WTC11 (cell line): ENCODE results near the gene PDZRN3. TPM values are rescaled to one million over a fixed set of nuclear protein-coding genes. Genes with fewer than 3 reads are reported as not detected.
A peak's percentile ranks its signal among the peaks of the same experiment; 100 is the strongest.

Experiments used
- ATAC-seq: fragments of 200-7000 bp; cut with Tn5 transposase; 2 replicates; pipeline ENCODE4 v1.10.0; 2021; ENCODE audit warnings: mild to moderate bottlenecking, moderate library complexity
- CTCF ChIA-PET: fragments of 300-600 bp; sonication (Branson Sonifier 250); formaldehyde crosslinking; loops from one replicate; lab custom pipeline; 2021; ENCODE audit warnings: antibody characterized with exemption; lab: Charles Lee
- POLR2A ChIA-PET: fragments of 350-600 bp; sonication (Branson Sonifier 250); formaldehyde crosslinking; loops from one replicate; lab custom pipeline; 2021; ENCODE audit warnings: antibody characterized with exemption; lab: Charles Lee
- DNase-seq: peaks from one replicate; pipeline ENCODE4 v3.0.0; 2021; ENCODE audit warnings: low spot score
- H3K27ac Mint-ChIP-seq: 2 replicates; pipeline ENCODE4 v1.8.0; 2021; ENCODE audit warnings: mixed read lengths
- H3K27me3 Mint-ChIP-seq: 2 replicates; pipeline ENCODE4 v1.8.0; 2021; ENCODE audit warnings: low read depth, mild to moderate bottlenecking, moderate library complexity, mixed read lengths
- H3K36me3 Mint-ChIP-seq: 2 replicates; pipeline ENCODE4 v1.8.0; 2021; ENCODE audit warnings: mixed read lengths
- H3K4me1 Mint-ChIP-seq: 2 replicates; pipeline ENCODE4 v1.8.0; 2022; ENCODE audit warnings: mixed read lengths
- H3K4me3 Mint-ChIP-seq: 2 replicates; pipeline ENCODE4 v1.8.0; 2021; ENCODE audit warnings: mild to moderate bottlenecking, moderate library complexity, mixed read lengths
- H3K9me3 Mint-ChIP-seq: 2 replicates; pipeline ENCODE4 v1.8.0; 2021; ENCODE audit warnings: mixed read lengths
- ESRRA ChIP-seq: sonication (generic); formaldehyde crosslinking; IDR thresholded peaks from 2 replicates; pipeline ENCODE4 v1.8.1; 2022; ENCODE audit warnings: mild to moderate bottlenecking, missing genetic modification reagents, borderline replicate concordance
- FOXK1 ChIP-seq: sonication (generic); formaldehyde crosslinking; IDR thresholded peaks from 2 replicates; pipeline ENCODE4 v1.8.0; 2022; ENCODE audit warnings: mild to moderate bottlenecking, moderate library complexity, missing genetic modification reagents
- GTF2I ChIP-seq: fragments of 250-450 bp; sonication (Bioruptor Pico); conservative IDR thresholded peaks from 2 replicates; pipeline ENCODE4 v1.4.0; 2021; ENCODE audit warnings: mild to moderate bottlenecking
- NFATC4 ChIP-seq: fragments of 250-450 bp; sonication (Bioruptor Pico); IDR thresholded peaks from 2 replicates; pipeline ENCODE4 v1.9.0; 2021; ENCODE audit warnings: mild to moderate bottlenecking
- NFYB ChIP-seq: sonication (generic); formaldehyde crosslinking; conservative IDR thresholded peaks from 2 replicates; pipeline ENCODE4 v1.8.0; 2022; ENCODE audit warnings: low read depth, missing genetic modification reagents
- TCF7 ChIP-seq: sonication (generic); formaldehyde crosslinking; IDR thresholded peaks from 2 replicates; pipeline ENCODE4 v1.8.0; 2022; ENCODE audit warnings: mild to moderate bottlenecking, low read depth, missing genetic modification reagents, moderate library complexity
- TP53 ChIP-seq: sonication (generic); formaldehyde crosslinking; IDR thresholded peaks from 2 replicates; pipeline ENCODE4 v1.8.1; 2023; ENCODE audit warnings: mild to moderate bottlenecking, missing genetic modification reagents
- ZNF219 ChIP-seq: sonication (generic); formaldehyde crosslinking; IDR thresholded peaks from 2 replicates; pipeline ENCODE4 v1.8.0; 2023; ENCODE audit warnings: missing genetic modification reagents, mild to moderate bottlenecking, borderline replicate concordance
- ZNF317 ChIP-seq: sonication (generic); formaldehyde crosslinking; IDR thresholded peaks from 2 replicates; pipeline ENCODE4 v1.8.1; 2023; ENCODE audit warnings: low read depth, mild to moderate bottlenecking, moderate library complexity, missing genetic modification reagents, borderline replicate concordance
- total RNA-seq: library from RNA; stranded (reverse); gene quantifications from 3 replicates; pipeline ENCODE4 v1.2.3, GENCODE V29; 2021
- TF ChIP-seq, protein P1 (sequence below): sonication (generic); formaldehyde crosslinking; IDR thresholded peaks from 2 replicates; pipeline ENCODE4 v1.8.1; 2023; ENCODE audit warnings: mild to moderate bottlenecking, missing genetic modification reagents, borderline replicate concordance
- TF ChIP-seq, protein P2 (sequence below): sonication (generic); formaldehyde crosslinking; IDR thresholded peaks from 2 replicates; pipeline ENCODE4 v1.8.0; 2022; ENCODE audit warnings: missing genetic modification reagents
- TF ChIP-seq, protein P3 (sequence below): sonication (generic); formaldehyde crosslinking; IDR thresholded peaks from 2 replicates; pipeline ENCODE4 v1.8.0; 2023; ENCODE audit warnings: mild to moderate bottlenecking, missing genetic modification reagents
- TF ChIP-seq, protein P4 (sequence below): sonication (generic); formaldehyde crosslinking; IDR thresholded peaks from 2 replicates; pipeline ENCODE4 v1.8.0; 2022; ENCODE audit warnings: mild to moderate bottlenecking, missing genetic modification reagents
- TF ChIP-seq, protein P5 (sequence below): fragments of 200-600 bp; IDR thresholded peaks from 2 replicates; pipeline ENCODE4 v1.8.0; 2022; ENCODE audit warnings: antibody characterized with exemption
- TF ChIP-seq, protein P6 (sequence below): sonication (generic); formaldehyde crosslinking; conservative IDR thresholded peaks from 2 replicates; pipeline ENCODE4 v1.8.1; 2022; ENCODE audit warnings: mild to moderate bottlenecking, missing genetic modification reagents
- TF ChIP-seq, protein P7 (sequence below): sonication (generic); formaldehyde crosslinking; IDR thresholded peaks from 2 replicates; pipeline ENCODE4 v1.8.1; 2023; ENCODE audit warnings: mild to moderate bottlenecking, missing genetic modification reagents

PDZRN3 gene
- total RNA-seq, 1 experiment from 2014 or later, result 9.5 TPM

DNA sequence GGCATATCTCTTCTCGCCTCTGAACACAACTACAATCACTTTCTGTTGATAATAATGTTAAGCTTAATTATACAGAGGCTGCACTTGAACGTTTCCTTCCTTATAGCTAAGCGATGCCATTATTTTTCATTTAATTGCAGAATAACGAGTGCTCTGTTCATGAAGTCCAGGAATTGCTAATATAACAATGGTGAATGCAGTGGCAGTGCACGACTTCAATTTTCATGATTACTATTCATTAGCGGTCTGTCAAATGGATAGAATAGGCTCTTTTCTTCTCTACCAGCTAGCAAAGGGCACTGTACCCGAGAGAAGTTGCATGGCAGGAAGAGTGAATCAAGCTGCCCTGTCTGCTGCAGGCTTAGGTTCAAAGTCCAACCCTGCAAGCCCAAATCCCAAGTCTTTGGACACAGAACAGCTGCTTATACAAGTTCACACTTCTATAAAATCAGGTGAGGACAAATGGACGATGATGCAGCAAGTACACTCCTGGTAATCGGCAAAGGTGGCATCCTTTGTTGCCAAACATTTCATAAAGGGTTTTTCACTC is 75.6 kb downstream of the PDZRN3 start:
- H3K27ac Mint-ChIP-seq, result no peak overlapping the region
- TF ChIP-seq TP53 (CRISPR knock-in tag) (no peak), ZNF317 (no peak), ZNF219 (CRISPR knock-in tag) (no peak), GTF2I (CRISPR knock-in tag) (no peak), NFATC4 (CRISPR knock-in tag) (no peak), TCF7 (CRISPR knock-in tag) (no peak)
- TF ChIP-seq, protein P1, sequence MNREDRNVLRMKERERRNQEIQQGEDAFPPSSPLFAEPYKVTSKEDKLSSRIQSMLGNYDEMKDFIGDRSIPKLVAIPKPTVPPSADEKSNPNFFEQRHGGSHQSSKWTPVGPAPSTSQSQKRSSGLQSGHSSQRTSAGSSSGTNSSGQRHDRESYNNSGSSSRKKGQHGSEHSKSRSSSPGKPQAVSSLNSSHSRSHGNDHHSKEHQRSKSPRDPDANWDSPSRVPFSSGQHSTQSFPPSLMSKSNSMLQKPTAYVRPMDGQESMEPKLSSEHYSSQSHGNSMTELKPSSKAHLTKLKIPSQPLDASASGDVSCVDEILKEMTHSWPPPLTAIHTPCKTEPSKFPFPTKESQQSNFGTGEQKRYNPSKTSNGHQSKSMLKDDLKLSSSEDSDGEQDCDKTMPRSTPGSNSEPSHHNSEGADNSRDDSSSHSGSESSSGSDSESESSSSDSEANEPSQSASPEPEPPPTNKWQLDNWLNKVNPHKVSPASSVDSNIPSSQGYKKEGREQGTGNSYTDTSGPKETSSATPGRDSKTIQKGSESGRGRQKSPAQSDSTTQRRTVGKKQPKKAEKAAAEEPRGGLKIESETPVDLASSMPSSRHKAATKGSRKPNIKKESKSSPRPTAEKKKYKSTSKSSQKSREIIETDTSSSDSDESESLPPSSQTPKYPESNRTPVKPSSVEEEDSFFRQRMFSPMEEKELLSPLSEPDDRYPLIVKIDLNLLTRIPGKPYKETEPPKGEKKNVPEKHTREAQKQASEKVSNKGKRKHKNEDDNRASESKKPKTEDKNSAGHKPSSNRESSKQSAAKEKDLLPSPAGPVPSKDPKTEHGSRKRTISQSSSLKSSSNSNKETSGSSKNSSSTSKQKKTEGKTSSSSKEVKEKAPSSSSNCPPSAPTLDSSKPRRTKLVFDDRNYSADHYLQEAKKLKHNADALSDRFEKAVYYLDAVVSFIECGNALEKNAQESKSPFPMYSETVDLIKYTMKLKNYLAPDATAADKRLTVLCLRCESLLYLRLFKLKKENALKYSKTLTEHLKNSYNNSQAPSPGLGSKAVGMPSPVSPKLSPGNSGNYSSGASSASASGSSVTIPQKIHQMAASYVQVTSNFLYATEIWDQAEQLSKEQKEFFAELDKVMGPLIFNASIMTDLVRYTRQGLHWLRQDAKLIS, result no peak
- TF ChIP-seq, protein P2, sequence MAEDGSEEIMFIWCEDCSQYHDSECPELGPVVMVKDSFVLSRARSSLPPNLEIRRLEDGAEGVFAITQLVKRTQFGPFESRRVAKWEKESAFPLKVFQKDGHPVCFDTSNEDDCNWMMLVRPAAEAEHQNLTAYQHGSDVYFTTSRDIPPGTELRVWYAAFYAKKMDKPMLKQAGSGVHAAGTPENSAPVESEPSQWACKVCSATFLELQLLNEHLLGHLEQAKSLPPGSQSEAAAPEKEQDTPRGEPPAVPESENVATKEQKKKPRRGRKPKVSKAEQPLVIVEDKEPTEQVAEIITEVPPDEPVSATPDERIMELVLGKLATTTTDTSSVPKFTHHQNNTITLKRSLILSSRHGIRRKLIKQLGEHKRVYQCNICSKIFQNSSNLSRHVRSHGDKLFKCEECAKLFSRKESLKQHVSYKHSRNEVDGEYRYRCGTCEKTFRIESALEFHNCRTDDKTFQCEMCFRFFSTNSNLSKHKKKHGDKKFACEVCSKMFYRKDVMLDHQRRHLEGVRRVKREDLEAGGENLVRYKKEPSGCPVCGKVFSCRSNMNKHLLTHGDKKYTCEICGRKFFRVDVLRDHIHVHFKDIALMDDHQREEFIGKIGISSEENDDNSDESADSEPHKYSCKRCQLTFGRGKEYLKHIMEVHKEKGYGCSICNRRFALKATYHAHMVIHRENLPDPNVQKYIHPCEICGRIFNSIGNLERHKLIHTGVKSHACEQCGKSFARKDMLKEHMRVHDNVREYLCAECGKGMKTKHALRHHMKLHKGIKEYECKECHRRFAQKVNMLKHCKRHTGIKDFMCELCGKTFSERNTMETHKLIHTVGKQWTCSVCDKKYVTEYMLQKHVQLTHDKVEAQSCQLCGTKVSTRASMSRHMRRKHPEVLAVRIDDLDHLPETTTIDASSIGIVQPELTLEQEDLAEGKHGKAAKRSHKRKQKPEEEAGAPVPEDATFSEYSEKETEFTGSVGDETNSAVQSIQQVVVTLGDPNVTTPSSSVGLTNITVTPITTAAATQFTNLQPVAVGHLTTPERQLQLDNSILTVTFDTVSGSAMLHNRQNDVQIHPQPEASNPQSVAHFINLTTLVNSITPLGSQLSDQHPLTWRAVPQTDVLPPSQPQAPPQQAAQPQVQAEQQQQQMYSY (CRISPR knock-in tag), result no peak
- TF ChIP-seq, all 79 proteins: peak for 0
- POLR2A ChIA-PET, result no interaction called here
- CTCF ChIA-PET, result interaction anchor here (2.3 kb wide), 1 partner anchor 41 kb away, joined by 14 read pairs; no protein-coding TSS in a partner anchor
- Mint-ChIP-seq H3K4me3 (no peak overlapping the region), H3K9me3 (no peaks in the 10 kb centered on the region), H3K27me3 (peaks cover 4% of the 10 kb centered on the region), H3K36me3 (0 out of 2 replicates have a peak, but pooled peaks cover 2% of the 10 kb centered on the region), H3K4me1 (peaks cover 22% of the 10 kb centered on the region)
- no peak for DNase-seq
- no peak for ATAC-seq

DNA sequence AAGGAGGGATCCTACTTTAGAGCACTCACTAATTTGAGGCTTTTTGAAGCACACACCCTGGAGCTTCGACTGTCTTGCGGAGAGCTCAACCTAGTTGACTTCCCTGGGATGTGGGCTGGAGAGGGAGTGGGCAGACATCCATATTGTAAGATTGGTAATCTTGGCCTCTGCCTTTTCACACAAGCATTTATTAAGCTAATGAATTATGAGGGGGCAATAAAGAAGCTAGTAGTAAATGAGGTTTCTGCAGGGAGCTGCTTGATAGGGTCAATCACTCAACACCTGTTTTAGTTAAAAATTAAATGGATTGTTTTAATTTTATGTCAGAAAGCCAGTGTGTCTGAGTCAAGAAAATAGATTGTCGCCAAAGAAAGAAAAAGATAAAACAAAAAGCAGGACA is 76.3 kb downstream of the PDZRN3 start:
- POLR2A ChIA-PET, result no interaction called here
- no peak for DNase-seq
- ATAC-seq, result peak; percentile 38; the same call in 1 of the 2 replicates
- Mint-ChIP-seq H3K4me1 (peaks cover 22% of the 10 kb centered on the region), H3K9me3 (no peaks in the 10 kb centered on the region), H3K36me3 (0 out of 2 replicates have a peak, but pooled peaks cover 2% of the 10 kb centered on the region), H3K27me3 (no peaks in the 10 kb centered on the region), H3K4me3 (no peak overlapping the region), H3K27ac (no peak overlapping the region)
- CTCF ChIA-PET, result interaction anchor here (2.3 kb wide), 1 partner anchor 40 kb away, joined by 14 read pairs; no protein-coding TSS in a partner anchor
- TF ChIP-seq ESRRA (CRISPR knock-in tag) (no peak), FOXK1 (CRISPR knock-in tag) (no peak), NFYB (CRISPR knock-in tag) (no peak)
- TF ChIP-seq, protein P3, sequence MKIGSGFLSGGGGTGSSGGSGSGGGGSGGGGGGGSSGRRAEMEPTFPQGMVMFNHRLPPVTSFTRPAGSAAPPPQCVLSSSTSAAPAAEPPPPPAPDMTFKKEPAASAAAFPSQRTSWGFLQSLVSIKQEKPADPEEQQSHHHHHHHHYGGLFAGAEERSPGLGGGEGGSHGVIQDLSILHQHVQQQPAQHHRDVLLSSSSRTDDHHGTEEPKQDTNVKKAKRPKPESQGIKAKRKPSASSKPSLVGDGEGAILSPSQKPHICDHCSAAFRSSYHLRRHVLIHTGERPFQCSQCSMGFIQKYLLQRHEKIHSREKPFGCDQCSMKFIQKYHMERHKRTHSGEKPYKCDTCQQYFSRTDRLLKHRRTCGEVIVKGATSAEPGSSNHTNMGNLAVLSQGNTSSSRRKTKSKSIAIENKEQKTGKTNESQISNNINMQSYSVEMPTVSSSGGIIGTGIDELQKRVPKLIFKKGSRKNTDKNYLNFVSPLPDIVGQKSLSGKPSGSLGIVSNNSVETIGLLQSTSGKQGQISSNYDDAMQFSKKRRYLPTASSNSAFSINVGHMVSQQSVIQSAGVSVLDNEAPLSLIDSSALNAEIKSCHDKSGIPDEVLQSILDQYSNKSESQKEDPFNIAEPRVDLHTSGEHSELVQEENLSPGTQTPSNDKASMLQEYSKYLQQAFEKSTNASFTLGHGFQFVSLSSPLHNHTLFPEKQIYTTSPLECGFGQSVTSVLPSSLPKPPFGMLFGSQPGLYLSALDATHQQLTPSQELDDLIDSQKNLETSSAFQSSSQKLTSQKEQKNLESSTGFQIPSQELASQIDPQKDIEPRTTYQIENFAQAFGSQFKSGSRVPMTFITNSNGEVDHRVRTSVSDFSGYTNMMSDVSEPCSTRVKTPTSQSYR (CRISPR knock-in tag), result no peak
- TF ChIP-seq, protein P4, sequence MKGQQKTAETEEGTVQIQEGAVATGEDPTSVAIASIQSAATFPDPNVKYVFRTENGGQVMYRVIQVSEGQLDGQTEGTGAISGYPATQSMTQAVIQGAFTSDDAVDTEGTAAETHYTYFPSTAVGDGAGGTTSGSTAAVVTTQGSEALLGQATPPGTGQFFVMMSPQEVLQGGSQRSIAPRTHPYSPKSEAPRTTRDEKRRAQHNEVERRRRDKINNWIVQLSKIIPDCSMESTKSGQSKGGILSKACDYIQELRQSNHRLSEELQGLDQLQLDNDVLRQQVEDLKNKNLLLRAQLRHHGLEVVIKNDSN, result no peak
- TF ChIP-seq, protein P5, sequence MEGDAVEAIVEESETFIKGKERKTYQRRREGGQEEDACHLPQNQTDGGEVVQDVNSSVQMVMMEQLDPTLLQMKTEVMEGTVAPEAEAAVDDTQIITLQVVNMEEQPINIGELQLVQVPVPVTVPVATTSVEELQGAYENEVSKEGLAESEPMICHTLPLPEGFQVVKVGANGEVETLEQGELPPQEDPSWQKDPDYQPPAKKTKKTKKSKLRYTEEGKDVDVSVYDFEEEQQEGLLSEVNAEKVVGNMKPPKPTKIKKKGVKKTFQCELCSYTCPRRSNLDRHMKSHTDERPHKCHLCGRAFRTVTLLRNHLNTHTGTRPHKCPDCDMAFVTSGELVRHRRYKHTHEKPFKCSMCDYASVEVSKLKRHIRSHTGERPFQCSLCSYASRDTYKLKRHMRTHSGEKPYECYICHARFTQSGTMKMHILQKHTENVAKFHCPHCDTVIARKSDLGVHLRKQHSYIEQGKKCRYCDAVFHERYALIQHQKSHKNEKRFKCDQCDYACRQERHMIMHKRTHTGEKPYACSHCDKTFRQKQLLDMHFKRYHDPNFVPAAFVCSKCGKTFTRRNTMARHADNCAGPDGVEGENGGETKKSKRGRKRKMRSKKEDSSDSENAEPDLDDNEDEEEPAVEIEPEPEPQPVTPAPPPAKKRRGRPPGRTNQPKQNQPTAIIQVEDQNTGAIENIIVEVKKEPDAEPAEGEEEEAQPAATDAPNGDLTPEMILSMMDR, result no peak
- TF ChIP-seq, protein P6, sequence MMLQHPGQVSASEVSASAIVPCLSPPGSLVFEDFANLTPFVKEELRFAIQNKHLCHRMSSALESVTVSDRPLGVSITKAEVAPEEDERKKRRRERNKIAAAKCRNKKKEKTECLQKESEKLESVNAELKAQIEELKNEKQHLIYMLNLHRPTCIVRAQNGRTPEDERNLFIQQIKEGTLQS (CRISPR knock-in tag), result no peak
- TF ChIP-seq, protein P7, sequence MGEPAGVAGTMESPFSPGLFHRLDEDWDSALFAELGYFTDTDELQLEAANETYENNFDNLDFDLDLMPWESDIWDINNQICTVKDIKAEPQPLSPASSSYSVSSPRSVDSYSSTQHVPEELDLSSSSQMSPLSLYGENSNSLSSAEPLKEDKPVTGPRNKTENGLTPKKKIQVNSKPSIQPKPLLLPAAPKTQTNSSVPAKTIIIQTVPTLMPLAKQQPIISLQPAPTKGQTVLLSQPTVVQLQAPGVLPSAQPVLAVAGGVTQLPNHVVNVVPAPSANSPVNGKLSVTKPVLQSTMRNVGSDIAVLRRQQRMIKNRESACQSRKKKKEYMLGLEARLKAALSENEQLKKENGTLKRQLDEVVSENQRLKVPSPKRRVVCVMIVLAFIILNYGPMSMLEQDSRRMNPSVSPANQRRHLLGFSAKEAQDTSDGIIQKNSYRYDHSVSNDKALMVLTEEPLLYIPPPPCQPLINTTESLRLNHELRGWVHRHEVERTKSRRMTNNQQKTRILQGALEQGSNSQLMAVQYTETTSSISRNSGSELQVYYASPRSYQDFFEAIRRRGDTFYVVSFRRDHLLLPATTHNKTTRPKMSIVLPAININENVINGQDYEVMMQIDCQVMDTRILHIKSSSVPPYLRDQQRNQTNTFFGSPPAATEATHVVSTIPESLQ (CRISPR knock-in tag), result no peak
